ENCODE measurements around the gene PRIM2.
"Not testable (repeated sequence)": the region's sequence is repeated elsewhere in the genome, so short reads cannot be mapped to it uniquely, and the experiment has no call there.

GRCh38 chr6:57519198-57519597, 201.8 kb downstream of the PRIM2 start:
- not testable (repeated sequence) for TF ChIP-seq CTCF (IDR thresholded peaks at IDR 0.05); TCF7L2 (IDR thresholded peaks at IDR 0.05; ENCODE audit: low read depth, low read length); REST (IDR thresholded peaks at IDR 0.05; ENCODE audit: insufficient read depth in 1 of 2, low read depth in 2 of 2, low read length in 1 of 2); SIN3A (IDR thresholded peaks at IDR 0.05; ENCODE audit: borderline replicate concordance, insufficient read depth, low read depth, low read length); POLR2AphosphoS5 (IDR thresholded peaks at IDR 0.05; ENCODE audit: low read depth, low read length)

Data from Panc1 (cell line).